CD14-positive monocyte (primary cell): ENCODE results near the gene SUV39H1. TPM values are rescaled to one million over a fixed set of nuclear protein-coding genes. Genes with fewer than 3 reads are reported as not detected.
A peak's percentile ranks its signal among the peaks of the same experiment; 100 is the strongest.

Experiments
- DNase-seq, 3 donors: peaks; one replicate each; pipeline ENCODE4 v3.0.0-alpha.2; 2011 to 2022
- H2AFZ ChIP-seq: 2 replicates; pipeline ENCODE4 v1.6.0; 2012; ENCODE audit warnings: mild to moderate bottlenecking, low read depth, low read length, inconsistent platforms; ENCODE audit not compliant: insufficient read depth, poor library complexity, severe bottlenecking
- H3K27ac ChIP-seq, 2 donors: 1 replicate in 1 of 2; 2 replicates in 1 of 2; pipeline ENCODE4 v1.5.1; 2012 to 2013; ENCODE audit warnings: low read length in 2 of 2, control low read depth in 1 of 2, inconsistent platforms in 1 of 2, low read depth in 1 of 2, mild to moderate bottlenecking in 1 of 2
- H3K27me3 ChIP-seq, 2 donors: one replicate each; pipeline versions ENCODE4 v1.6.0 to v1.6.1; 2011 to 2013; ENCODE audit warnings: low read length in 2 of 2; ENCODE audit not compliant: control insufficient read depth in 2 of 2, insufficient read depth in 2 of 2
- H3K36me3 ChIP-seq, 2 donors: replicated peaks in 1 of 2; 1 replicate in 1 of 2; 2 replicates in 1 of 2; pipeline versions ENCODE4 v1.5.1 to v1.6.1; 2012 to 2013; ENCODE audit warnings: low read length in 2 of 2, control low read depth in 1 of 2, inconsistent platforms in 1 of 2, mild to moderate bottlenecking in 1 of 2; ENCODE audit not compliant: insufficient read depth in 2 of 2, control insufficient read depth in 1 of 2
- H3K4me1 ChIP-seq, 2 donors: 1 replicate in 1 of 2; 2 replicates in 1 of 2; pipeline versions ENCODE4 v1.5.1 to v1.6.1; 2012 to 2013; ENCODE audit warnings: low read length in 2 of 2, control low read depth in 1 of 2, inconsistent platforms in 1 of 2, mild to moderate bottlenecking in 1 of 2, moderate library complexity in 1 of 2; ENCODE audit not compliant: insufficient read depth in 2 of 2, control insufficient read depth in 1 of 2
- H3K4me2 ChIP-seq: replicated peaks from 2 replicates; pipeline ENCODE3; 2012; ENCODE audit warnings: low read length, moderate library complexity, mild to moderate bottlenecking; ENCODE audit not compliant: poor library complexity, severe bottlenecking; ENCODE audit errors: extremely low read depth
- H3K4me3 ChIP-seq, 3 experiments: fragments of 200-600 bp in 1 of 3; sonication (generic) in 1 of 3; replicated peaks in 1 of 3; 1 replicate in 2 of 3; 2 replicates in 1 of 3; pipeline ENCODE4 v1.5.1; 2011 to 2013; ENCODE audit warnings: low read length in 3 of 3, mild to moderate bottlenecking in 3 of 3, control low read depth in 2 of 3, low read depth in 2 of 3, inconsistent platforms in 1 of 3, moderate library complexity in 1 of 3
- H3K79me2 ChIP-seq: 2 replicates; pipeline ENCODE4 v1.6.0; 2012; ENCODE audit warnings: mild to moderate bottlenecking, control low read depth, inconsistent platforms, low read length, moderate library complexity; ENCODE audit not compliant: insufficient read depth
- H3K9ac ChIP-seq: 2 replicates; pipeline ENCODE4 v1.6.0; 2017; ENCODE audit warnings: low read length, mild to moderate bottlenecking; ENCODE audit not compliant: insufficient read depth, poor library complexity, severe bottlenecking
- H3K9me3 ChIP-seq, 2 donors: replicated peaks in 1 of 2; 1 replicate in 1 of 2; 2 replicates in 1 of 2; pipeline versions ENCODE4 v1.5.1 to v1.6.1; 2012 to 2013; ENCODE audit warnings: low read length in 2 of 2, control low read depth in 1 of 2; ENCODE audit not compliant: control insufficient read depth in 1 of 2, insufficient read depth in 1 of 2
- H4K20me1 ChIP-seq: 2 replicates; pipeline ENCODE4 v1.6.0; 2012; ENCODE audit warnings: mild to moderate bottlenecking, low read length, control low read depth, moderate library complexity; ENCODE audit not compliant: insufficient read depth
- H3K27ac Mint-ChIP-seq, 7 donors: one replicate each; pipeline ENCODE4 v1.8.0; 2020; ENCODE audit warnings: mild to moderate bottlenecking in 7 of 7, mixed read lengths in 7 of 7, moderate library complexity in 6 of 7, inconsistent platforms in 2 of 7
- H3K27me3 Mint-ChIP-seq, 3 donors: one replicate each; pipeline ENCODE4 v1.8.0; 2021 to 2022; ENCODE audit warnings: low read depth in 3 of 3, mild to moderate bottlenecking in 3 of 3, mixed read lengths in 3 of 3, moderate library complexity in 3 of 3, inconsistent platforms in 1 of 3
- H3K36me3 Mint-ChIP-seq, 2 donors: one replicate each; pipeline ENCODE4 v1.8.0; 2020; ENCODE audit warnings: mixed read lengths in 2 of 2, inconsistent platforms in 1 of 2, mild to moderate bottlenecking in 1 of 2
- H3K4me1 Mint-ChIP-seq: one replicate; pipeline ENCODE4 v1.8.0; 2020; ENCODE audit warnings: mild to moderate bottlenecking, mixed read lengths
- H3K4me3 Mint-ChIP-seq, 2 donors: one replicate each; pipeline ENCODE4 v1.8.0; 2020; ENCODE audit warnings: mild to moderate bottlenecking in 2 of 2, mixed read lengths in 2 of 2, moderate library complexity in 1 of 2
- H3K9me3 Mint-ChIP-seq, 7 donors: one replicate each; pipeline ENCODE4 v1.8.0; 2020 to 2022; ENCODE audit warnings: mixed read lengths in 7 of 7, mild to moderate bottlenecking in 6 of 7, moderate library complexity in 6 of 7, inconsistent platforms in 2 of 7
- CTCF ChIP-seq: fragments of 200-600 bp; IDR thresholded peaks from one replicate; pipeline ENCODE4 v1.8.0; 2022; ENCODE audit warnings: antibody characterized with exemption, mild to moderate bottlenecking
- WGBS: methylation state at CpG from one replicate; pipeline ENCODE4 v1.1.5; 2013; ENCODE audit warnings: missing lambda C conversion rate; ENCODE audit not compliant: insufficient coverage; 5-methylcytosine and 5-hydroxymethylcytosine counted together
- intact Hi-C, 2 donors: fragments of 100-400 bp; cut with micrococcal nuclease; formaldehyde crosslinking; loops; one replicate each; pipeline versions ENCODE4 v1.15.0 to v1.15.1; 2023
- polyA plus RNA-seq, 3 donors: library from polyadenylated mRNA; depleted of rRNA in 1 of 3; unstranded in 2 of 3; stranded (reverse) in 1 of 3; fragments of 300-500 nt in 2 of 3; fragments of >200 nt in 1 of 3; fragmentation: Illumina TruSeq in 2 of 3; gene quantifications; 1 replicate in 2 of 3; 2 replicates in 1 of 3; pipeline ENCODE4 v1.2.3, GENCODE V29; 2012 to 2021

The SUV39H1 gene
- polyA plus RNA-seq, 3 donors = 2.8 to 3.4 (median 2.9) TPM

GRCh38 chrX:48685416-48685815, 11.1 kb upstream of the SUV39H1 start:
- peaks cover 0 to 10% (median 0%) of the 10 kb centered on the region in 3 donors for H3K27me3 Mint-ChIP-seq
- peaks cover 39 to 51% of the 10 kb centered on the region in 2 donors for H3K36me3 ChIP-seq
- peak overlapping the region; percentile 75 for H3K9ac ChIP-seq
- H3K27ac ChIP-seq = peak overlapping the region; percentile 38 to 98
- no peaks in the 10 kb centered on the region for H3K9me3 ChIP-seq
- H3K4me1 Mint-ChIP-seq = peaks cover 62% of the 10 kb centered on the region
- peak overlapping the region in 1 of 3 experiments; percentile 84 for H3K4me3 ChIP-seq
- H3K4me3 Mint-ChIP-seq = peak overlapping the region; percentile 16 to 95
- H4K20me1 ChIP-seq = peaks cover 28% of the 10 kb centered on the region
- peaks cover 47% of the 10 kb centered on the region in 2 donors for H3K36me3 Mint-ChIP-seq
- peaks cover 0 to 4% (median 2%) of the 10 kb centered on the region in 7 donors for H3K9me3 Mint-ChIP-seq
- peaks cover 52 to 74% of the 10 kb centered on the region in 2 donors for H3K4me1 ChIP-seq
- H2AFZ ChIP-seq = no peak overlapping the region
- H3K79me2 ChIP-seq = peaks cover 57% of the 10 kb centered on the region
- TF ChIP-seq CTCF = no peak
- H3K27ac Mint-ChIP-seq = peak overlapping the region in 6 of 7 donors; percentile 22 to 99 (median 98)
- no peaks in the 10 kb centered on the region for H3K27me3 ChIP-seq
- intact Hi-C loops = loop anchor here in 1 of 2 donors (10.0 kb wide), 1 partner anchor 229 kb away; the partner anchor contains the start of genes PIM2 and SLC35A2
- H3K4me2 ChIP-seq = peak overlapping the region; percentile 78
- no peak for DNase-seq
- WGBS = no CpG with 5 or more reads among the region's 12 CpGs

GRCh38 chrX:48688531-48689150, 7.9 kb upstream of the SUV39H1 start:
- WGBS = no CpG with 5 or more reads among the region's 19 CpGs
- no peak for DNase-seq
- H3K79me2 ChIP-seq = peaks cover 49% of the 10 kb centered on the region
- peaks cover 28% of the 10 kb centered on the region for H4K20me1 ChIP-seq
- Mint-ChIP-seq H3K9me3 (peaks cover 0 to 4% (median 0%) of the 10 kb centered on the region in 7 donors), H3K36me3 (peaks cover 56 to 60% of the 10 kb centered on the region in 2 donors), H3K27ac (peak overlapping the region in 2 of 7 donors; percentile 4 to 60), H3K27me3 (peaks cover 0 to 9% (median 0%) of the 10 kb centered on the region in 3 donors), H3K4me1 (peaks cover 53% of the 10 kb centered on the region), H3K4me3 (no peak overlapping the region)
- intact Hi-C loops = loop anchor here in 1 of 2 donors (10.0 kb wide), 1 partner anchor 226 kb away; the partner anchor contains the start of genes PIM2 and SLC35A2
- H3K4me1 ChIP-seq = peaks cover 35 to 52% of the 10 kb centered on the region in 2 donors
- H3K4me2 ChIP-seq = no peak overlapping the region
- H3K36me3 ChIP-seq = peaks cover 42 to 57% of the 10 kb centered on the region in 2 donors
- no peak for TF ChIP-seq CTCF
- no peak overlapping the region for H3K4me3 ChIP-seq
- H3K27ac ChIP-seq = no peak overlapping the region
- no peaks in the 10 kb centered on the region for H3K9me3 ChIP-seq
- H3K27me3 ChIP-seq = no peaks in the 10 kb centered on the region
- H2AFZ ChIP-seq = no peak overlapping the region
- no peak overlapping the region for H3K9ac ChIP-seq
